OCI-LY3 (cell line): ENCODE results near the gene TBX5.

Experiments
- EZH2phosphoT487 ChIP-seq: fragments of 200-600 bp; shearing (Covaris generic); IDR thresholded peaks from 2 replicates; pipeline ENCODE4 v1.6.1; 2018; ENCODE audit warnings: antibody characterized with exemption, mixed run types, low read depth
- TF ChIP-seq, protein P1 (sequence below): fragments of 200-600, 300-600 bp; sonication (generic); IDR thresholded peaks from 2 replicates; pipeline ENCODE4 v1.5.1; 2014; ENCODE audit warnings: antibody characterized with exemption, low read length, low read depth

DNA sequence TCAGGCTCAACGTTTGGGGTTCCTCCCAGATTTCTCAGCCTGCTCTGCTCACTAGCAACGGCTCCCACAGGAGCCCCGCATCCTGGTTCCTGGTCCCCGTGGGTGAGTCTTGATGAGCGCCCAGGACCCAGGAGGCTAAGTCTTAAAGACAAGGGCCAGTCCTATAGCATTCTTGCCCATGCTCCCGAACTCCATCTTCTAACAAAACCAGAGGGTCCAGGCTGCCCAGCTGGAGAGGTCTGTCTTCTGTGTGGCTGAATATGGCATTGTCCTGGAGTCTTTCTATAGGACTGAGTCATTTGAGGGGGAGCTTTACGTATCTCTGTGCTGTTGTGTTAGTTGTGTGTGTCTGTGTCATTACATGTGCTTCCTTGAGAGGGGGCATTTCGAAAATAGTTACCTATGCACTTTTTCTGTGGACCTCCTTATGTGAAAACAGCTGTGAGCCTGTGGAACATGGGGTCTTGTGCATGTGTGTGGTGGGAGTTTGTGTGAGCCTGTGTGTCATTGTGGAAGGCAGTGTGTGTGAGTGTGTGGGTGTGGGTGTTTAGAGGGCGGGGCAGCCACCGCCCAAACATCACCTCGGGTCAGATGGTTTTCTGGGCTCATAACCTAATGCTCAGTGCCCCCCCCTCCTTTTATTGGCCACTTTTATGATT is 9.1 kb upstream of the TBX5 start:
- TF ChIP-seq, protein P1, sequence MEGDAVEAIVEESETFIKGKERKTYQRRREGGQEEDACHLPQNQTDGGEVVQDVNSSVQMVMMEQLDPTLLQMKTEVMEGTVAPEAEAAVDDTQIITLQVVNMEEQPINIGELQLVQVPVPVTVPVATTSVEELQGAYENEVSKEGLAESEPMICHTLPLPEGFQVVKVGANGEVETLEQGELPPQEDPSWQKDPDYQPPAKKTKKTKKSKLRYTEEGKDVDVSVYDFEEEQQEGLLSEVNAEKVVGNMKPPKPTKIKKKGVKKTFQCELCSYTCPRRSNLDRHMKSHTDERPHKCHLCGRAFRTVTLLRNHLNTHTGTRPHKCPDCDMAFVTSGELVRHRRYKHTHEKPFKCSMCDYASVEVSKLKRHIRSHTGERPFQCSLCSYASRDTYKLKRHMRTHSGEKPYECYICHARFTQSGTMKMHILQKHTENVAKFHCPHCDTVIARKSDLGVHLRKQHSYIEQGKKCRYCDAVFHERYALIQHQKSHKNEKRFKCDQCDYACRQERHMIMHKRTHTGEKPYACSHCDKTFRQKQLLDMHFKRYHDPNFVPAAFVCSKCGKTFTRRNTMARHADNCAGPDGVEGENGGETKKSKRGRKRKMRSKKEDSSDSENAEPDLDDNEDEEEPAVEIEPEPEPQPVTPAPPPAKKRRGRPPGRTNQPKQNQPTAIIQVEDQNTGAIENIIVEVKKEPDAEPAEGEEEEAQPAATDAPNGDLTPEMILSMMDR: no peak
- no peak for TF ChIP-seq EZH2phosphoT487
